Subcutaneous adipose tissue (tissue), 4 donors: ENCODE measurements around the gene RAB18. TPM values are rescaled to one million over a fixed set of nuclear protein-coding genes. Genes with fewer than 3 reads are reported as not detected.

Experiments
- CTCF ChIP-seq: fragments of 450-650 bp; IDR thresholded peaks from one replicate; pipeline ENCODE4 v1.5.1; 2016; ENCODE audit warnings: low read depth, mild to moderate bottlenecking, control low read depth, antibody characterized with exemption, moderate library complexity
- total RNA-seq, 4 donors: library from RNA; depleted of rRNA; stranded (reverse); fragments of >200 nt; gene quantifications; one replicate each; pipeline ENCODE4 v1.1.0, GENCODE V29; 2016

The RAB18 gene
- total RNA-seq, 4 donors from 2014 or later: 43.0 to 69.0 (median 51.5) TPM

GRCh38 chr10:27550823-27551222, 46.7 kb downstream of the RAB18 start:
- TF ChIP-seq CTCF: no peak

- no peak for TF ChIP-seq CTCF
These were observed 54.5 kb downstream of the RAB18 start for GRCh38 chr10:27558612-27559020.

DNA sequence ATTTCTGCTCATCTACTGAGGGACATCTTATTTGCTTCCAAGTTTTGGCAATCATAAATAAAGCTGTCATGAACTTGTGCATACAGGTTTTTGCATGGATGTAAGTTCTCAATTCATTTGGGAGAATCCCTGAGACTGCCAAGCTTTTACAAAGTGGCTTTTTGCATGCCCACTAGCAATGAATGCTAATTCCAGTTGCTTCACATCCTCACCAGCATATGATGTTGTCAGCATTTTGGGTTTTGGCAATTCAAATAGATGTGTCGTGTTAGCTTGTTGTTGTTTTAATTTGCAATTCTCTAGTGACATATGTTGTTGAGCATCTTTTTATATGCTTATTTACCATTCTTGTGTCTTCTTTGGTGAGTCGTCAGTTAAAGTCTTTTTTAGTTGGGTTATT, 57.2 kb downstream of the RAB18 start:
- no peak for TF ChIP-seq CTCF

- no peak for TF ChIP-seq CTCF
These were observed 60.3 kb downstream of the RAB18 start for GRCh38 chr10:27564398-27564797.

DNA sequence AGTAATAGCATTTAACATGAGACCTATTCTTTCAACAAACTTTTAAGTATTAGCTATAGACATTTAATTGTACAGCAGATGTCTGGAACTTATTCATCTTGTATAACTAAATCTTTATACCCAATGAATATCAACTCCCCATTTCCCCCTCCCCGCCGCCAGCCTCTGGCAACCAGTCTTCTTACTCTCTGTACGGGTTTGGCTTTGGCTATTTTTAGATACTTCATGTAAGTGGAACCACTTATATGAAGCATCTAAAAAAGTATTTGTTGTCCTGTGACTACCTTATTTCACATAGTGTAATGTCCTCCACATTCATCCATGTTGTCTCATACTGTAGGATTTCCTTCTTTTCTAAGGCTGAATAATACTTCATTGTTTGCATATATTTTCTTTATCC, 60.8 kb downstream of the RAB18 start:
- TF ChIP-seq CTCF: no peak

DNA sequence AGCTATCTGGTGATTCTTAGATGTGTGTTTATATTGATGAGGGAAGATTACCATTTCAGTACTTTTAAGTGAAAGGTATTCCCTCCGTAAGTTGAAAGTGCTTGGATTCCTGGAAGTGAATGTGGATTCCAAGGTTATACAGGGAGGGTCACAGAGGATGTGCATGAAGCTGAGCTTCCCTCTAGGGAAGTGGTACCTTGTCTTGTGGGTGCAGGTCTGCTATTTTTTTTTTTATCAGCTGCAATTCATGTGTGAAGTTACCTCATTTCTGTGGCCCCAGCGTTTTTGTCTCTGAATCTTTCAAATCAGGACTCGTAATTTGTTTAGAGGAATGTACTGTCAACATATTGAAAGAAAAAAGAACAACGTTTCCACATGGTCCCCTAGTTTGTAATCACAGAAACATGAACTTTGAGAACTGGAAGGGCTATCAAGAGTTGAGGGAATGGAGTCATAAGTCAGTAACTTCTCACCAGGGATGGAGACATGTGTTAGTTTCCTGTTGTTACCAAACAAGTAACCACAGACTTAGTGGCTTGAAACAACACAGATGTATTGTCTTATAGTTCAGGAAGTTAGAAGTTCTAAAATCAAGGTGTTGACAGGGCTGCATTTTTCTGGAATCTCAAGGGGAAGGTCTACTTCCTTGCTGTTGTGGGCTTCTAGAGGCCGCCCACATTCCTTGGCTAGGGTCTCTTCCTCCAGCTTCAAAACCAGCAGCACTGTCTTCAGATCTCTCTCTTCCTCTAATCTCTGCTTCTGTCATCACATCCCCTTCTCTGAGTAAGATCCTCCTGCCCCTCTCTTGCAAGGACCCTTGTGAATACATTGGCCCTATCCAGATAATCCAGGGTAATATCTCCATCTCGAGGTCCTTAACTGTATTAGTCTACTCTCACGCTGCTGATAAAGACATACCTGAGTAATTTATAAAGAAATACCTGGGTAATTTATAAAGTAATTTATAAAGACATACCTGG, 64.4 kb downstream of the RAB18 start:
- TF ChIP-seq CTCF: no peak

- TF ChIP-seq CTCF: no peak
These were observed 65.8 kb downstream of the RAB18 start for GRCh38 chr10:27569946-27570345.
